ENCODE measurements around the gene LNP1.
"Not testable (repeated sequence)": the region's sequence is repeated elsewhere in the genome, so short reads cannot be mapped to it uniquely, and the experiment has no call there.

DNA sequence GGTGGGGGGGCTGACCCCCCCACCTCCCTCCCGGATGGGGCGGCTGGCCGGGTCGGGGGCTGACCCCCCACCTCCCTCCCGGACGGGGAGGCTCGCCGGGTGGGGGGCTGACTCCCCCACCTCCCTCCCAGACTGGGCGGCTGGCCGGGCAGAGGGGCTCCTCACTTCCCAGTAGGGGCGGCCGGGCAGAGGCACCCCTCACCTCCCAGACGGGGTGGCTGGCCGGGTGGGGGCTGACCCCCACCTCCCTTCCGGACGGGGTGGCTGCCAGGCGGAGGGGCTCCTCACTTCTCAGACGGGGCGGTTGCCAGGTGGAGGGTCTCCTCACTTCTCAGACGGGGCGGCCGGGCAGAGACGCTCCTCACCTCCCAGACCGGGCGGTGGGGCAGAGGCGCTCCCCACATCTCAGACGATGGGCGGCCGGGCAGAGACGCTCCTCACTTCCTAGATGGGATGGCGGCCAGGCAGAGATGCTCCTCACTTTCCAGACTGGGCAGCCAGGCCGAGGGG lies 76.6 kb downstream of the LNP1 start:
- not testable (repeated sequence) for TF ChIP-seq POLR2A (IDR thresholded peaks at IDR 0.05)
- TF ChIP-seq, protein P1, sequence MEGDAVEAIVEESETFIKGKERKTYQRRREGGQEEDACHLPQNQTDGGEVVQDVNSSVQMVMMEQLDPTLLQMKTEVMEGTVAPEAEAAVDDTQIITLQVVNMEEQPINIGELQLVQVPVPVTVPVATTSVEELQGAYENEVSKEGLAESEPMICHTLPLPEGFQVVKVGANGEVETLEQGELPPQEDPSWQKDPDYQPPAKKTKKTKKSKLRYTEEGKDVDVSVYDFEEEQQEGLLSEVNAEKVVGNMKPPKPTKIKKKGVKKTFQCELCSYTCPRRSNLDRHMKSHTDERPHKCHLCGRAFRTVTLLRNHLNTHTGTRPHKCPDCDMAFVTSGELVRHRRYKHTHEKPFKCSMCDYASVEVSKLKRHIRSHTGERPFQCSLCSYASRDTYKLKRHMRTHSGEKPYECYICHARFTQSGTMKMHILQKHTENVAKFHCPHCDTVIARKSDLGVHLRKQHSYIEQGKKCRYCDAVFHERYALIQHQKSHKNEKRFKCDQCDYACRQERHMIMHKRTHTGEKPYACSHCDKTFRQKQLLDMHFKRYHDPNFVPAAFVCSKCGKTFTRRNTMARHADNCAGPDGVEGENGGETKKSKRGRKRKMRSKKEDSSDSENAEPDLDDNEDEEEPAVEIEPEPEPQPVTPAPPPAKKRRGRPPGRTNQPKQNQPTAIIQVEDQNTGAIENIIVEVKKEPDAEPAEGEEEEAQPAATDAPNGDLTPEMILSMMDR (IDR thresholded peaks at IDR 0.05) = not testable (repeated sequence)
